GM13976 (cell line): Measurements from ENCODE around the gene PARP1.
"Not testable (repeated sequence)": the region's sequence is repeated elsewhere in the genome, so short reads cannot be mapped to it uniquely, and the experiment has no call there.

Source experiments
- DNase-seq: peaks from one replicate; pipeline ENCODE4 v3.0.0; 2012; ENCODE audit warnings: low spot score
- CTCF ChIP-seq: IDR thresholded peaks from 2 replicates; pipeline ENCODE4 v1.5.1; 2012; ENCODE audit warnings: borderline replicate concordance, mild to moderate bottlenecking; ENCODE audit not compliant: insufficient read depth; ENCODE audit errors: extremely low read depth, missing control alignments, control extremely low read depth
- in situ Hi-C: fragments of 300-500 bp; cut with MboI; formaldehyde crosslinking; loops from one replicate; pipeline ENCODE4 v1.12.0; 2022; ENCODE audit warnings: low sequenced_read_pairs, mixed read lengths, inconsistent platforms; ENCODE audit not compliant: unreplicated experiment

Gene PARP1

GRCh38 chr1:226432586-226433340 is 24.9 kb upstream of the PARP1 start:
- no peak for TF ChIP-seq CTCF
- in situ Hi-C loops, result no loop called here
- no peak for DNase-seq

GRCh38 chr1:226431898-226432297 is 24.0 kb upstream of the PARP1 start:
- in situ Hi-C loops, DNase-seq: not testable (repeated sequence)

- no peak for DNase-seq
- in situ Hi-C loops, result no loop called here
- no peak for TF ChIP-seq CTCF
Measured at GRCh38 chr1:226429858-226430715, 22.2 kb upstream of the PARP1 start.

- no peak for DNase-seq
- no peak for TF ChIP-seq CTCF
- in situ Hi-C loops, result no loop called here
Measured at GRCh38 chr1:226428791-226429461, 21.0 kb upstream of the PARP1 start.

- DNase-seq, result no peak
- TF ChIP-seq CTCF, result no peak
- in situ Hi-C loops, result no loop called here
Measured at GRCh38 chr1:226428348-226428747, 20.5 kb upstream of the PARP1 start.

GRCh38 chr1:226427131-226427530 is 19.2 kb upstream of the PARP1 start:
- no peak for DNase-seq
- in situ Hi-C loops, result no loop called here
- no peak for TF ChIP-seq CTCF

GRCh38 chr1:226426395-226426794 is 18.5 kb upstream of the PARP1 start:
- not testable (repeated sequence) for DNase-seq

More at GRCh38 chr1:226426395-226426794, 18.5 kb upstream of the PARP1 start:
- in situ Hi-C loops, result not testable (repeated sequence)
